ENCODE measurements around the gene MACROD2.

MACROD2 gene

GRCh38 chr20:15439551-15439950 lies 1444.2 kb downstream of the MACROD2 start:
- no peak for FAIRE-seq

DNA sequence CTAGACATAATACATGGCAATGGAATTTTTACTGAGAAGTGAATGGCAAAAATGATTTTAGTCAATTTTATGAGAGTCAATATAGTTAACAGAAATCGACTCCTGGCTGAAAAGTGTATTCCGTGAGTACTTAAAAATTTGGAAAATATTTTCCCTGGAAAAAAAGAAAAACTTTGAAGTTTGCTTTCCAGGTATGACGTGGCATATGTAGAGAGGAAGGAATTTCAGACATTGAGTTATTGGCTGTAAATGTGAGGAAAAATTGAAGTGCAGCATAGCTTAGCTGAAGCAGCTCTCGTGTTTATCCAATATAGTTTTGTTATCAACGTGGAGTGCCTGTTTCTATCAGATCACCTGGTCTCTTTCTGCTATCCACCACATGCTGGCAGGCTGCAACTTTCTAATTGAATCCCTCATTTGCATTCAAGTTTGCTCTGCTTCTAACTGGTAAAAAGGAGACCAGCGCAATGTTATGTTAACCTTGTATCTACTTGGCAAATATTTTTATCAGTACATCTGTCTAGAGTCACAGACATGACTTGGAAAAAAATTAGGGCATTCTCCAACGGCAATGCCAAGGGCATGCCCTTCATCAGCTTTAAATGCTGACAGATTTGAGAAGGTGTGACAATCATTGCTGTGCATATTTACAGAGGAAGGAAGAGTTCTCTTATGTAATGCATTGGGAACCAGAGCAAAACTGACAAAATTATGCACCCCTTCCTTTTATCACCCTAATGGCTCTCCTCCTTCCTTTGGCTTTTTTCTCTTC lies 1444.9 kb downstream of the MACROD2 start:
- no peak for FAIRE-seq

- FAIRE-seq, result no peak
Observed at GRCh38 chr20:15445056-15445840, 1449.9 kb downstream of the MACROD2 start.

DNA sequence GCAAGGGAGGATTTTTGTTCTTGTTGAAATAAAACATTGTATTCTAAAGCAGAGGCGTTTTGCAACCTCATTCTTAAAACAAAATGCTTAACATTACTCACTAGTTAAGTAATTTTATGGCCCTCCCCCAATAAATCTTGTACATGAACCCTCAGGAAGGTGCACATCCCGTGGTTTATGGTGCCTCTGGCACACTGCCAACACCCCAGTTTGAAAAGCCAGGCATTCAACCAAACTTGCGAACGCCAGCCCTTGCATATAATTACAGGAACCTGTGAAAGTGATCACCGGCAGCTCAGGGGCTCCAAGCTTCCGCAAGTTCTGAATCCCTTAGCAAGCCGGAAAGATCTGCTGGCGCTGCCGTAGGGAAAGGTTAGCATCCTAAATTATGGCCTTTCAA lies 1451.1 kb downstream of the MACROD2 start:
- no peak for FAIRE-seq

DNA sequence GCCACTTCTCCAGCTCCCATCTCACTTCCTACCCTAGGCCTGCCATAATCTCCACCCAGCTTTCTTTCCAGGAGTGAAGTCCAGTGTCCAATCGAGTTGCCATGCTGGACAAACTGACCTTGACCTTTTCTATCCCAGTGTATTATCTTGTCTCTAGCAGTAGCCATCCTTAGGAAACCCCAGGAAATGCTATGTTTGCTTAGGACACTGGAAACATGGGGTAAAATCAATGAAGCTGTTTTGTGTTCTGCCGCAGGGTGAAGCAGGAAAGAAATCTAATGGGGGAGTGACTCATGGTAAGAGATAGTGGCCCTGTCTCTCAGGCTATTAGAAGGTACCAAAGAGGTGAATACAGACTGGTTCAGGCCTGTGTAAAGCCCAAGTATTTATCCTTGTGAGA lies 1452.2 kb downstream of the MACROD2 start:
- no peak for FAIRE-seq

- FAIRE-seq, result no peak
Observed at GRCh38 chr20:15449061-15449460, 1453.7 kb downstream of the MACROD2 start.

DNA sequence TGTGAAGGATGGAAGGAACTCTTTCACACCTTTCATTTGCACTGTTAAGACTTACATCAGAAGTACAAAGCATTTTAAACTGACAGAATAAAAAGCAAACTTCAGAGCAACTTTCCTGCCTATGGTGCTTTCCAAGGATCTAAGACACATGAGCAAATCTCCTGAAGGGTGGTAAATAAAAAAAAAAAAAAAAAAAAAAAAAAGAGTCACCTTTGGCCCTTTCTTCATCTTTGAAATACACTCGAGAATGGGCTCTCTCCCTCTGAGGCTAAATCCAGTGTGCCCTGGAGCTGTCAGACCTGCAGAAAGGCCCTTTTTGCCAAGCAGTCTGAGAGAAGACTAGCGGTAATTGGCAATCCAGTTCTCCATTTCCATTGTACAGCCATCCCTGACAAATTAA lies 1455.9 kb downstream of the MACROD2 start:
- FAIRE-seq, result no peak

- FAIRE-seq, result no peak
Observed at GRCh38 chr20:15455279-15455678, 1460.0 kb downstream of the MACROD2 start.

- FAIRE-seq, result no peak
Observed at GRCh38 chr20:15461938-15462337, 1466.6 kb downstream of the MACROD2 start.

- no peak for FAIRE-seq
Observed at GRCh38 chr20:15475483-15475882, 1480.2 kb downstream of the MACROD2 start.

DNA sequence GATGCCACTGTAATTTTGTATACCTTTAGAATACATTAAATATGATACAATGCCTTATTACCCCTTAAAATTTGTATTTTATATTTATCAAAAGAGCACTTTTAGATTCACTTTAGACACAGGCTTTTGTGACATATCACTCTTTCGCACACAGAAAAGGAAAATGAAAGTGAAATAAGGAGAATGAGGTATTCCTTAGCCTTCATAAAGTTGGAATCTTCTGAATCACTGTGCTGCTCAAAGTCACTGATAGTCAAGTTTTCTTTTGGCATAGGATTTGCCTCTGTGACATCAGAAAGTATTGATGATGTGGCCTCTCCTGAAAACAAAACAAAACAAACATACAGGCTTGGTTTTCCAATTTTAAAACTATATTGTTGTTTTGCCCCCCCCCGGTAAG lies 1480.9 kb downstream of the MACROD2 start:
- FAIRE-seq, result no peak

DNA sequence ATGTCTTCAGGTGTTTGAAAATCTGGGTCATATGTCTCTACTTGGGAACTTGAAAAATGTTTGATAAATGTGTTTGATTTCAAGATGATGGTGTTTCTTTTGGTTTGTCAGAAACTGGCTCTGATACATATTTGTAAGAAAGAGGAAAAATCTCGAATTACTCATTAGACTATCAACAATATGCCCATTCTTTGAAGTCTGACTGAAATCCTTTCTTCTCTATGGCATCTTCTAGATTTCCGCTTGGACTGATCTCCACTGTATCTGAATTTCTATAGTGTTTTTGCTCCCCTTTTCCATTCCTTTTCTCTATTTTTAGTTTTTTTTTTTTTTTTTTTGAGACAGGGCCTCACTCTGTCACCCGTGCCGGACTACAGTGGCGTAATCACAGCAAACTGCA lies 1481.5 kb downstream of the MACROD2 start:
- FAIRE-seq, result no peak

DNA sequence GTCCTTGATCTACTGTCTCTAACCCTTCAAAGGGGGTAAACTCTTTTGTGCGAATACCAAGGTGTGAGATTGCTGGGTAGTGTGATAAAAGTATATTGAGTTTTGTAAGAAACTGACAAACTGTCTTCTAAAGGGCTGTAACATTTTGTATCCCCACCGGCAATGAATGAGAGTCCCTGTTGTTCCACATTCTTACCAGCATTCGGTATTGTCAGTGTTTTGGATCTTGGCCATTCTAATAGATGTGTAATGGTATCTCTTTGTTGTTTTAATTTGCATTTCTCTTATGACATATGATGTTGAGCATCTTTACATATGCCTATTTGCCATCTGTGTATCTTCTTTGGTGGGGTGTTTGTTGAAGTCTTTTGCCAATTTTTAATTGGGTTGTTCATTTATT lies 1487.2 kb downstream of the MACROD2 start:
- no peak for FAIRE-seq

- no peak for FAIRE-seq
Observed at GRCh38 chr20:15485519-15485918, 1490.2 kb downstream of the MACROD2 start.

GRCh38 chr20:15487030-15487429 lies 1491.7 kb downstream of the MACROD2 start:
- FAIRE-seq, result no peak

DNA sequence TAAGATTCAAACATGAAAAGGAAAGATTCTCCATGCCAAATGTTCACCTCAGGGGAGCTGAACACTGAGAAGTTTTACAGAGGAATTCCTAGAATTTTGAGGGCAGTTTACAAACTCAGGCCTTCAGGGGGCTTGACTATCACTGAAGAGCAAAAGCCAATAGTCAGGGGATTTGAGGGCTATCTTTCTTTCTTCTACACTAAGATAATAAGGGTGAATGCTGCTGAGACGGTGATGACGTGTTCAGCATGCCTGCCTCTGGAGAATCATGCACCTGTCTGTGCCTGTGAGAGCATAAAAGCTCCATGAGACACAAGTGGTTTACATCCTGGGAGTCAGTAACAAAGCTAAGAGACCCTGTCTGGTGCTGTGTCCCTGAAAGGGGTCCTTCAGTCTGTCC lies 1492.4 kb downstream of the MACROD2 start:
- no peak for FAIRE-seq

- FAIRE-seq, result no peak
Observed at GRCh38 chr20:15491575-15491974, 1496.3 kb downstream of the MACROD2 start.

DNA sequence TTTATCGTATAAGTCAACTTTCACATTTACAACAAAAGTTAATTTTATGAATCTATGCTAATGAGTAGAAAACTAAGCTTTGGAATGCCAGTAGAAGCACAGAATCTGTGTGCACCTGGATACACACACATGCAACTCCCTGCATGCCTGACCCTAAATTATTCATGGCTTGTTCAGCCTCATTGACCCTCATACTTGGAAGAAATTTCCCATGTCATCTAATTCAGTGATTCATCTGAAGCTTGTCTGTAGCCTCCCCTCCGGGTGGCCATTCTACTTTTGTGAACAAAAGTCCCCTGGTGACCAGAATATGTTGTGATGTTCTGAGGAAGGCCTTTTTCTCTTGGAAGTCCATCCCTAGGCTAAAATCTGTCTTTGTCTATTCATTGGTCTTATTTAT lies 1499.5 kb downstream of the MACROD2 start:
- no peak for FAIRE-seq

GRCh38 chr20:15496501-15497039 lies 1501.3 kb downstream of the MACROD2 start:
- FAIRE-seq, result no peak

DNA sequence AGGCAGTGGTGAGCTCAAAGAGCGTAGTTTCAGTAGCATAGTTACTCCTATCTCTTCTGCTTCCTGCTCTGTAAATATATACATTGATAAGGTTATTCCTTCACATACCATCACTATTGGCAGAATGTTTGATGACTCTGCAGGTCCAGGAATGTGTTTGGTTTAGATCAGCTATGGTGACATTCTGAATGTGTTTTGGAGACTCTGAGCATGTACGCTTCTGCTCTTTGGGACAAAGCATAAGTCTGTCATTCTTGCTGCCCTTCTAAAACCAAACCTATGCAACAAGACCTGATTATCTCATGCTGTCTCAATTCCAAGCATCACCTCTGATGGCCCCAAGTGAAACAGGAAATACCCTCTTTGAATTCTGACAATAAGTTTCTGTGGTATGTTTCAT lies 1503.6 kb downstream of the MACROD2 start:
- FAIRE-seq, result no peak

- FAIRE-seq, result no peak
Observed at GRCh38 chr20:15506311-15506710, 1511.0 kb downstream of the MACROD2 start.

DNA sequence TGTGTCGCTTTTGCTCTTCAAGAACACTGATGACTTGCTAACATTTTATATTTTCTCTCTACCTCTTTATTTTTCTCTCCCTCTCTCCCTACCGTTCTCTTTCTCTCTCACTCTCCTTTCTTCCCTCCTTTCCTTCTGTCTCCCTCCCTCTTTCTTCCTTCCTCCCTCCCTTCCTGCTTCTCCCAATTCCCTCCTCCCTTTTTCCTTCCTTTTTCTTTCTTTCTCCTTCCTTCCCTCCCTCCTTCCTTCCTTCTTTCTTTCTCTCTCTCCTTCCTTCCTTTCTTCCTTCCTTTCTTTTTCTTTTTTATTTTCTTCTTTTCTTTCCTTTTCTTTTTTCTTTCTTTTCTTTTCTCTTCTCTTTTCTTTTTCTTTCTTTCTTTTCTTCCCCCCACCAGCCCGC lies 1511.8 kb downstream of the MACROD2 start:
- FAIRE-seq, result no peak

DNA sequence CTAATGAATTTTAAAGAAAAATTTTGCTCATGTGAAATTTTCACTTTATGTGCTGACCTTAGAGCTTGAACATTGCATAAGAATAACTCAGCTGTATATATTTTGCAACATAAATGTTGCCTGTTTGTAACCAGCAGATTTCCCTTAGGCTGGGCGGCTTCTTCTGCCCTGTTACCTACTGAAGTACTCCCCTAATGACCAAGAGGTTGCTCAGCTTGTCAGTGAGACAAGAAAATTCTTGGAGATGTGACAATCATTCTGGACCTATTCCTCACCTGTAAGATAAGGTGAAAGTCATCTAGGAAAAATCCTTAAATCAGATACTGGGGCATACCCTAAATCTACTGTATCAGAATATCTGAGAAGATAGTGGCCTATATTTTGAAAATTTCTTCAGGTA lies 1516.2 kb downstream of the MACROD2 start:
- FAIRE-seq, result no peak

- FAIRE-seq, result no peak
Observed at GRCh38 chr20:15512916-15513315, 1517.6 kb downstream of the MACROD2 start.

All from TTC549 (cell line).